MM.1S (cell line): ENCODE measurements around the gene IRF3.

Experiments used
- DNase-seq: peaks from one replicate; pipeline ENCODE4 v3.0.0-alpha.2; 2015
- H2AFZ ChIP-seq: fragments of 300-600 bp; sonication (generic); 2 replicates; pipeline ENCODE4 v1.6.0; 2016; ENCODE audit warnings: antibody characterized with exemption, low read length
- H3F3A ChIP-seq: fragments of 300-600 bp; sonication (generic); 2 replicates; pipeline ENCODE4 v1.6.1; 2016; ENCODE audit warnings: mild to moderate bottlenecking, antibody characterized with exemption, low read length, moderate library complexity, mixed read lengths; ENCODE audit not compliant: insufficient read depth
- H3K27ac ChIP-seq: fragments of 300-600 bp; sonication (generic); 2 replicates; pipeline ENCODE4 v1.5.1; 2016; ENCODE audit warnings: mild to moderate bottlenecking, low read length
- H3K27me3 ChIP-seq: fragments of 300-600 bp; sonication (generic); replicated peaks from 2 replicates; pipeline ENCODE4 v1.6.0; 2016; ENCODE audit warnings: low read length; ENCODE audit not compliant: insufficient read depth
- H3K36me3 ChIP-seq: fragments of 300-600 bp; sonication (generic); replicated peaks from 2 replicates; pipeline ENCODE4 v1.6.1; 2016; ENCODE audit warnings: mild to moderate bottlenecking, low read length, mixed read lengths; ENCODE audit not compliant: insufficient read depth
- H3K4me1 ChIP-seq: fragments of 300-600 bp; sonication (generic); 2 replicates; pipeline ENCODE4 v1.6.1; 2016; ENCODE audit warnings: low read length, mixed read lengths
- H3K4me2 ChIP-seq: fragments of 300-600 bp; sonication (generic); 2 replicates; pipeline ENCODE4 v1.6.0; 2016; ENCODE audit warnings: low read depth, low read length
- H3K4me3 ChIP-seq: fragments of 300-600 bp; sonication (generic); 2 replicates; pipeline ENCODE4 v1.5.1; 2016; ENCODE audit warnings: low read length, mixed read lengths
- H3K79me2 ChIP-seq: fragments of 300-600 bp; sonication (generic); 2 replicates; pipeline ENCODE4 v1.6.1; 2016; ENCODE audit warnings: mixed run types, low read length, mixed read lengths
- H3K9ac ChIP-seq: fragments of 300-600 bp; sonication (generic); 2 replicates; pipeline ENCODE4 v1.6.1; 2016; ENCODE audit warnings: low read length, mixed read lengths
- H3K9me2 ChIP-seq: fragments of 300-600 bp; sonication (generic); replicated peaks from 2 replicates; pipeline ENCODE4 v1.6.1; 2016; ENCODE audit warnings: mild to moderate bottlenecking, low read length, mixed read lengths; ENCODE audit not compliant: insufficient read depth
- H3K9me3 ChIP-seq: fragments of 300-600 bp; sonication (generic); replicated peaks from 2 replicates; pipeline ENCODE4 v1.6.1; 2016; ENCODE audit warnings: mild to moderate bottlenecking, low read length, mixed read lengths; ENCODE audit not compliant: insufficient read depth
- H4K20me1 ChIP-seq: fragments of 300-600 bp; sonication (generic); 2 replicates; pipeline ENCODE4 v1.6.1; 2016; ENCODE audit warnings: mild to moderate bottlenecking, low read length, moderate library complexity, mixed read lengths; ENCODE audit not compliant: insufficient read depth
- CTCF ChIP-seq: fragments of 300-600 bp; sonication (generic); IDR thresholded peaks from 2 replicates; pipeline ENCODE4 v1.5.1; 2016; ENCODE audit warnings: antibody characterized with exemption, low read length, mixed read lengths
- EZH2 ChIP-seq: fragments of 300-600 bp; sonication (generic); optimal IDR thresholded peaks from 2 replicates; pipeline ENCODE3; 2017; ENCODE audit warnings: low read depth, mild to moderate bottlenecking, antibody characterized with exemption, low read length, mixed read lengths
- EZH2phosphoT487 ChIP-seq: fragments of 300-600 bp; sonication (generic); IDR thresholded peaks from 2 replicates; pipeline ENCODE4 v1.6.1; 2018; ENCODE audit warnings: antibody characterized with exemption, low read length

IRF3 gene

GRCh38 chr19:49710372-49710951, 44.8 kb upstream of the IRF3 start:
- H3K27ac ChIP-seq, result no peak overlapping the region
- no peaks in the 10 kb centered on the region for H3K4me1 ChIP-seq
- TF ChIP-seq EZH2phosphoT487, result no peak
- no peak for TF ChIP-seq CTCF
- no peak for TF ChIP-seq EZH2
- peaks cover 52% of the 10 kb centered on the region for H3K27me3 ChIP-seq
- H3K9me2 ChIP-seq, result no peaks in the 10 kb centered on the region
- no peaks in the 10 kb centered on the region for H4K20me1 ChIP-seq
- H3K4me3 ChIP-seq, result no peak overlapping the region
- H3K9me3 ChIP-seq, result no peaks in the 10 kb centered on the region
- no peak for DNase-seq
- H3F3A ChIP-seq, result no peaks in the 10 kb centered on the region
- H3K79me2 ChIP-seq, result no peaks in the 10 kb centered on the region
- H2AFZ ChIP-seq, result no peak overlapping the region
- no peak overlapping the region for H3K9ac ChIP-seq
- no peak overlapping the region for H3K4me2 ChIP-seq
- no peaks in the 10 kb centered on the region for H3K36me3 ChIP-seq

GRCh38 chr19:49705919-49706318, 40.3 kb upstream of the IRF3 start:
- H3K27me3 ChIP-seq, result peaks cover 70% of the 10 kb centered on the region
- H3K79me2 ChIP-seq, result no peaks in the 10 kb centered on the region
- no peaks in the 10 kb centered on the region for H3K9me3 ChIP-seq
- H3K36me3 ChIP-seq, result no peaks in the 10 kb centered on the region
- DNase-seq, result no peak
- no peaks in the 10 kb centered on the region for H4K20me1 ChIP-seq
- H3K4me3 ChIP-seq, result no peak overlapping the region
- H3K9ac ChIP-seq, result no peak overlapping the region
- no peak overlapping the region for H3K27ac ChIP-seq
- no peaks in the 10 kb centered on the region for H3F3A ChIP-seq
- TF ChIP-seq EZH2phosphoT487, result no peak
- TF ChIP-seq CTCF, result no peak
- TF ChIP-seq EZH2, result no peak
- no peaks in the 10 kb centered on the region for H3K4me1 ChIP-seq
- H2AFZ ChIP-seq, result no peak overlapping the region
- no peak overlapping the region for H3K4me2 ChIP-seq
- no peaks in the 10 kb centered on the region for H3K9me2 ChIP-seq

- no peak overlapping the region for H3K4me2 ChIP-seq
- no peaks in the 10 kb centered on the region for H3K36me3 ChIP-seq
- no peak for DNase-seq
Observed at GRCh38 chr19:49704888-49705642, 39.4 kb upstream of the IRF3 start.

More at GRCh38 chr19:49704888-49705642, 39.4 kb upstream of the IRF3 start:
- Histone ChIP-seq H3K27ac (no peak overlapping the region), H3K4me3 (no peak overlapping the region), H3K9ac (no peak overlapping the region), H2AFZ (no peak overlapping the region), H3F3A (no peaks in the 10 kb centered on the region), H3K9me3 (no peaks in the 10 kb centered on the region), H4K20me1 (no peaks in the 10 kb centered on the region), H3K79me2 (no peaks in the 10 kb centered on the region), H3K27me3 (peaks cover 70% of the 10 kb centered on the region), H3K4me1 (no peaks in the 10 kb centered on the region), H3K9me2 (no peaks in the 10 kb centered on the region)
- no peak for TF ChIP-seq EZH2
- no peak for TF ChIP-seq CTCF
- no peak for TF ChIP-seq EZH2phosphoT487
